Measurements from ENCODE around the gene CALCOCO1. TPM values are rescaled to one million over a fixed set of nuclear protein-coding genes. Genes with fewer than 3 reads are reported as not detected.
A peak's percentile ranks its signal among the peaks of the same experiment; 100 is the strongest.

Gene CALCOCO1
- total and polyA plus RNA-seq, 3 donors from 2014 or later, result 120 to 167 (median 121) TPM

DNA sequence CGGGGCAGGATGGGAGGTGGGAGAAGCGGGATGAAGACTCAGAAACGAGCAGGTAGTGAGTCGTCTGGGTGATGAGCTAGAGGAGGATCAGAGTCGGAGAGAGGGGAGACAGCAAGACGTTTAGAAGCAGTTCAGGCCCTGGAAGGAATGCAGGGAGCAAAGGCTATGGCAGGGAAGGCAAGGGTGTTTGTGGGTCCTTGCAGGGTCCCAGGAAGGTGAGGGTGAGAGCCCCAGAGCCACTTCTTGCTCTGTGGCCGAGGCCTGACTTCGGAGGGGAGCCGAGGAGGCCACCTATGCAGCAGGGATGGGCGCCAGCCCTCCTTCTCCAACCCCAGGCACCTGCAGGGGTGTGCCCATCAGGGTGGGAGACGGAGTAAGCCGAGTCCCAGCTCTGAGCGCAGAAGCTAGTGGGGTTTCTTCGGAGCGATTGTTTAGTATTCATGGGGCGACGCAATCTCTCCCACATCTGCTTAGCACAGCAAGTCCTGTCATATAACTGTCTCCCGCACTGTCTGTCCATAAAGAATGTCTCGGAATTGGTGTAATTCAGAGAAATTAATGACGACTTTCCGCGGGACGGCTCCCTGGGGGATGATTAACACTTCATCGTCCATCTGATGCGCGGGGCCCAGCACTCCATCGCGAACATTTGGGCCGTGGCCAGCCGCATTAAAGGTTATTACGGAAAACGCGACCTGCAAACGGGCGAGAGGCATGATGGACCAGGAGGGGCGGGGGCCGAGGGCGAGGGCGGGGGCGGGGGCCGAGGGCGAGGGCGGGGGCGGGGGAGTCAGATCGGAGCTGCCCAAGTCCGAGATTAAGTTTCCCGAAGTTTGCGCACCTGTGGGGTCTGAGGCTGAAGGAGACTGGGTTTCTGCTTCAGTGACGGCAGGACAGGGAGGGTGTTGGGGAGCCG lies 12.2 kb upstream of the CALCOCO1 start:
- Histone ChIP-seq H3K27me3 (no peaks in the 10 kb centered on the region), H3K4me3 (peak overlapping the region in 1 of 2 donors; percentile 47), H3K4me1 (peaks cover 20% of the 10 kb centered on the region), H3K27ac (no peak overlapping the region), H3K9me3 (no peaks in the 10 kb centered on the region), H3K36me3 (ENCODE audit: low read depth, missing control alignments) (no peaks in the 10 kb centered on the region)
- TF ChIP-seq POLR2A (IDR thresholded peaks at IDR 0.05), result no peak
- TF ChIP-seq, protein P1, sequence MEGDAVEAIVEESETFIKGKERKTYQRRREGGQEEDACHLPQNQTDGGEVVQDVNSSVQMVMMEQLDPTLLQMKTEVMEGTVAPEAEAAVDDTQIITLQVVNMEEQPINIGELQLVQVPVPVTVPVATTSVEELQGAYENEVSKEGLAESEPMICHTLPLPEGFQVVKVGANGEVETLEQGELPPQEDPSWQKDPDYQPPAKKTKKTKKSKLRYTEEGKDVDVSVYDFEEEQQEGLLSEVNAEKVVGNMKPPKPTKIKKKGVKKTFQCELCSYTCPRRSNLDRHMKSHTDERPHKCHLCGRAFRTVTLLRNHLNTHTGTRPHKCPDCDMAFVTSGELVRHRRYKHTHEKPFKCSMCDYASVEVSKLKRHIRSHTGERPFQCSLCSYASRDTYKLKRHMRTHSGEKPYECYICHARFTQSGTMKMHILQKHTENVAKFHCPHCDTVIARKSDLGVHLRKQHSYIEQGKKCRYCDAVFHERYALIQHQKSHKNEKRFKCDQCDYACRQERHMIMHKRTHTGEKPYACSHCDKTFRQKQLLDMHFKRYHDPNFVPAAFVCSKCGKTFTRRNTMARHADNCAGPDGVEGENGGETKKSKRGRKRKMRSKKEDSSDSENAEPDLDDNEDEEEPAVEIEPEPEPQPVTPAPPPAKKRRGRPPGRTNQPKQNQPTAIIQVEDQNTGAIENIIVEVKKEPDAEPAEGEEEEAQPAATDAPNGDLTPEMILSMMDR (IDR thresholded peaks at IDR 0.05), result no peak
- intact Hi-C loops (cut with DNase I; ENCODE audit: low total_unique reads), result loop anchor here (5.0 kb wide), 1 partner anchor 37 kb away; no protein-coding TSS in a partner anchor
- WGBS, 2 donors, result 7 to 11% methylated on average over 13 to 50 of the region's 50 CpGs
- DNase-seq, result no peak

DNA sequence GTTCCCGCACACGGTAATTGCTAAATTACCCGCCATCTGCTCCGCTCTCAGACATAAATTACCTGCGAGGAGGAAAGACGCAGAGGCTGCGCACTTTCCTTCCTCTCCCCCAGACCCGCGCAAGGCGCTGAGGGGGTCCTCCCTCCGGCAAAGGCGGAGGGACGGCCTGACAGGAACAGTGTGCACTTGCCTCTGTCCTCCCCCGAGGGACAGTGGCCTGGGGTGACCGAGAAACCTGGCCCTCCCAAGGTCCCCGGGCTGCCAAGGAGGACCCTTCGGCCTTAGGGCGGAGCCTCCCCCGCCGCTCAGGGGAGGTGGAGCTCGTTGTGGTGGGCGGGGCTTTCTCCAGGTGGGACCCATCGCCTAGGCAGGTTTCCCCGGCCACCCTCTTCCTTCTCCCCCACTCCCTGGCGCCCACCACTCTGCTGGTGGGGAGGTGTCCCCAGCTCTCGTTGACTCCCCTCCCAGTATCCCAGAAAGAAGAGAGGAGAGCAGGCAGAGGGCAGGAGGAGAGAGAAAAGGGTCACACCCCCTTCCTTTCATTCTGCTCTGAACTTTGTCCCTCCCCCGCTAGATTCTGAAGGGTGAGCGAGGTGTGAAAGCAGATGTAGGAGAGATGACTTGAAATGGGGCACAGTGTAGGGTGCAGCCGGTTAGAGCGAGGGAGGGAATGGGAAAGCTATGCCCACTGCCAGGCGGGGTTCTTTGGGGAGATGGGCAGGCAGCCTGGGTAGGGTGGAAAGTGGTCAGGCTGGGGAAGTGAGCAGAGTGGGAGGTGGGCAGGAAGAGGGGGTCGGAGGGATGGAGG lies 11.4 kb upstream of the CALCOCO1 start:
- Histone ChIP-seq H3K4me3 (peak overlapping the region in 1 of 2 donors; percentile 47), H3K27me3 (no peaks in the 10 kb centered on the region)

DNA sequence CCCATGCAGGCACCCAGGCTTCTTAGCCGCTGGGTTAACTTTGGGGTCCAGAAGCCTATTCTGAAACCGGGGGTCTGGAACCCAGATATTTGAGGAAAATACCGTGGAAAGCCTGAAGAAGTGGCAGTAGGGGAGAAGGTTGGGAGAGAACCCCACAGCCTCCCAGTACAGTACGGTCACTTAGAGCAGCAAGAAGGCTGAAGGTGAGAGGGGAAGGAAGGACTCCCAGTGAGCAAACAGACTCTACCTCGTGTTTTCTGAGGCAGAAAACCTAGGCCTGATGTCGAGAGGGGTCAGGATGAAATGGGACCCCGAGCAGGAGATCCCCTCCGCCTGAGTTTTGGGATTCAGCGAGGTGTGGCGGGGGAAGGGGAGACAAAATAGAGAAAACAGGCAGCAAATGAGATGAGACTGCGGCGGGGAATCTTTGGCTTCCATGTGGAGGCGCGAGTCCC lies 10.7 kb upstream of the CALCOCO1 start:
- Histone ChIP-seq H3K27ac (no peak overlapping the region), H3K36me3 (ENCODE audit: low read depth, missing control alignments) (no peaks in the 10 kb centered on the region), H3K27me3 (no peaks in the 10 kb centered on the region), H3K4me3 (peak overlapping the region in 1 of 2 donors; percentile 47), H3K4me1 (peaks cover 16% of the 10 kb centered on the region), H3K9me3 (no peaks in the 10 kb centered on the region)
- no peak for DNase-seq
- intact Hi-C loops (cut with DNase I; ENCODE audit: low total_unique reads), result no loop called here
- WGBS, 2 donors, result 49 to 53% methylated on average over 14 of the region's 14 CpGs
- no peak for TF ChIP-seq POLR2A (IDR thresholded peaks at IDR 0.05)
- TF ChIP-seq, protein P1 (IDR thresholded peaks at IDR 0.05), result no peak

More for the DNA sequence above, 11.4 kb upstream of the CALCOCO1 start:
- no peaks in the 10 kb centered on the region for H3K9me3 ChIP-seq
- peak; percentile 36 for DNase-seq
- intact Hi-C loops (cut with DNase I; ENCODE audit: low total_unique reads), result no loop called here
- no peak for TF ChIP-seq POLR2A (IDR thresholded peaks at IDR 0.05)
- TF ChIP-seq, protein P1 (IDR thresholded peaks at IDR 0.05), result no peak
- WGBS, 2 donors, result 15 to 16% methylated on average over 17 to 32 of the region's 32 CpGs
- peaks cover 20% of the 10 kb centered on the region for H3K4me1 ChIP-seq
- no peak overlapping the region for H3K27ac ChIP-seq
- no peaks in the 10 kb centered on the region for H3K36me3 ChIP-seq (ENCODE audit: low read depth, missing control alignments)

DNA sequence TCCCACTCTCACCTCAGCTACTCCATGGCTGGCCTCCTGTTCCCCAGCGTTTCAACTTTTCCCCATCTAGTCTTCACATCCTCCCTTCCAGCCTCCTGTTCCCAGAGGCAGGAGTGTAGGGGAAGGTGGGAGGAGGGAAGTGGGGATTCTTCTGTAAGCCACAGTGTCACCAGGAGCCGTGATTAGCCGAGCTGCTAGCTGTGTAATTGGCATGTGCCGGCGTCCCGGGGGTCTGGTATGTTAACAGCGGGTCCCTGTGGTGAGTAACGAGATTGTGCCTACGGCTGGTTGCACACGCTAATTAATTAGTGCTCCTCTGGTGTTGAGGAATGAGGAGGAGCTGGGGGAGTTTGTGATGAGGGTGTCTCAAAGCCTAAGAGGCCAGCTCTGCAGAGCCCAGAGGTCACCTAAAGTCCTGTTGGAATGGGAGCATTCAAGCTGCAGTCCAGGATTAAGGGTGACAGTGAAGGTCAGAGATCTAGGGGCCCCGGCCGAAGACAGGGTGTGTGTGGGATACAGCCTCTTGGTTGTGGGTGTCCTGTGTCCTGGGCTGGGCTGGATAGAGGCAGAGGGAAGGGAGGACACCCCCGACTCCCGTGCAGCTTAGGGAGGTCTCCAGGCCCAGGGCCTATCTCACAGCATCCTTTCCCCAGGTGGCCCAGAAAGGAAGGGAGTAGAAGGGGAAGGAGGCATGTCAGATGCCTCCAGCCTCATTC lies 10.0 kb upstream of the CALCOCO1 start:
- Histone ChIP-seq H3K4me1 (peaks cover 16% of the 10 kb centered on the region), H3K27ac (no peak overlapping the region), H3K36me3 (ENCODE audit: low read depth, missing control alignments) (no peaks in the 10 kb centered on the region), H3K9me3 (no peaks in the 10 kb centered on the region), H3K27me3 (no peaks in the 10 kb centered on the region), H3K4me3 (no peak overlapping the region)
- 72 to 74% methylated on average over 11 to 14 of the region's 14 CpGs for WGBS, 2 donors
- intact Hi-C loops (cut with DNase I; ENCODE audit: low total_unique reads), result no loop called here
- TF ChIP-seq, protein P1 (IDR thresholded peaks at IDR 0.05), result no peak
- no peak for TF ChIP-seq POLR2A (IDR thresholded peaks at IDR 0.05)
- no peak for DNase-seq
